Trophoblast cell (in vitro differentiated cells and primary cell): Measurements from ENCODE around the gene SNRNP40.

ENCODE experiments used
- DNase-seq, 2 donors: peaks; one replicate each; pipeline ENCODE4 v3.0.0-alpha.2; 2016
- H2AFZ ChIP-seq: 2 replicates; pipeline ENCODE4 v1.6.1; 2013; ENCODE audit warnings: low read length, moderate library complexity, mild to moderate bottlenecking; ENCODE audit not compliant: insufficient read depth, poor library complexity
- H2AK5ac ChIP-seq: 2 replicates; pipeline ENCODE4 v1.6.1; 2013; ENCODE audit warnings: mild to moderate bottlenecking, low read length
- H2BK120ac ChIP-seq: 2 replicates; pipeline ENCODE4 v1.6.1; 2013; ENCODE audit warnings: low read length, mild to moderate bottlenecking, moderate library complexity; ENCODE audit not compliant: insufficient read depth, poor library complexity
- H2BK12ac ChIP-seq: 2 replicates; pipeline ENCODE4 v1.6.1; 2013; ENCODE audit warnings: mild to moderate bottlenecking, low read length, moderate library complexity
- H2BK5ac ChIP-seq: 2 replicates; pipeline ENCODE4 v1.6.1; 2013; ENCODE audit warnings: low read length, low read depth, moderate library complexity, mild to moderate bottlenecking; ENCODE audit not compliant: poor library complexity
- H3K14ac ChIP-seq: 2 replicates; pipeline ENCODE4 v1.6.1; 2013; ENCODE audit warnings: mild to moderate bottlenecking, low read length
- H3K18ac ChIP-seq: 2 replicates; pipeline ENCODE4 v1.6.1; 2013; ENCODE audit warnings: mild to moderate bottlenecking, low read length
- H3K23ac ChIP-seq: 2 replicates; pipeline ENCODE4 v1.6.1; 2013; ENCODE audit warnings: low read length
- H3K27ac ChIP-seq: 2 replicates; pipeline ENCODE4 v1.5.1; 2013; ENCODE audit warnings: low read depth, mild to moderate bottlenecking, inconsistent platforms, low read length, moderate library complexity
- H3K27me3 ChIP-seq: 2 replicates; pipeline ENCODE4 v1.6.1; 2013; ENCODE audit warnings: inconsistent platforms, mild to moderate bottlenecking, low read length, moderate library complexity; ENCODE audit not compliant: insufficient read depth
- H3K36me3 ChIP-seq, 2 experiments: 1 replicate in 1 of 2; 2 replicates in 1 of 2; pipeline ENCODE4 v1.6.1; 2013; ENCODE audit warnings: low read length in 2 of 2, mild to moderate bottlenecking in 2 of 2, moderate library complexity in 1 of 2; ENCODE audit not compliant: insufficient read depth in 2 of 2, control insufficient read depth in 1 of 2
- H3K4ac ChIP-seq: 2 replicates; pipeline ENCODE4 v1.6.1; 2013; ENCODE audit warnings: low read depth, mild to moderate bottlenecking, low read length, moderate library complexity
- H3K4me1 ChIP-seq, 2 experiments: 1 replicate in 1 of 2; 2 replicates in 1 of 2; pipeline ENCODE4 v1.6.1; 2013; ENCODE audit warnings: low read length in 2 of 2, mild to moderate bottlenecking in 2 of 2, moderate library complexity in 1 of 2; ENCODE audit not compliant: insufficient read depth in 2 of 2, control insufficient read depth in 1 of 2
- H3K4me2 ChIP-seq: 2 replicates; pipeline ENCODE4 v1.6.1; 2013; ENCODE audit warnings: inconsistent platforms, mild to moderate bottlenecking, low read length, moderate library complexity
- H3K4me3 ChIP-seq: 2 replicates; pipeline ENCODE4 v1.5.1; 2013; ENCODE audit warnings: mild to moderate bottlenecking, low read depth, low read length, inconsistent platforms
- H3K79me1 ChIP-seq: one replicate; pipeline ENCODE4 v1.6.1; 2013; ENCODE audit warnings: low read length
- H3K79me2 ChIP-seq: 2 replicates; pipeline ENCODE4 v1.6.1; 2013; ENCODE audit warnings: low read length, mild to moderate bottlenecking; ENCODE audit not compliant: control insufficient read depth, insufficient read depth, poor library complexity
- H3K9ac ChIP-seq: 2 replicates; pipeline ENCODE4 v1.6.1; 2013; ENCODE audit warnings: mild to moderate bottlenecking, low read length
- H3K9me3 ChIP-seq: 2 replicates; pipeline ENCODE4 v1.6.1; 2013; ENCODE audit warnings: low read depth, mild to moderate bottlenecking, control low read depth, inconsistent platforms, low read length; ENCODE audit not compliant: insufficient read depth
- H4K12ac ChIP-seq: 2 replicates; pipeline ENCODE4 v1.6.1; 2013; ENCODE audit warnings: low read depth, mild to moderate bottlenecking, low read length, moderate library complexity
- H4K8ac ChIP-seq: 2 replicates; pipeline ENCODE4 v1.6.1; 2013; ENCODE audit warnings: low read depth, mild to moderate bottlenecking, low read length, moderate library complexity
- H4K91ac ChIP-seq: one replicate; pipeline ENCODE4 v1.6.1; 2013; ENCODE audit warnings: low read depth, mild to moderate bottlenecking, low read length, moderate library complexity
- WGBS: extraction: QIAGEN DNeasy Blood & Tissue Kit; methylation state at CpG from one replicate; pipeline ENCODE4 v1.1.7; 2013; ENCODE audit warnings: missing lambda C conversion rate; ENCODE audit not compliant: insufficient read length, insufficient coverage; ENCODE audit errors: extremely low coverage; 5-methylcytosine and 5-hydroxymethylcytosine counted together

Gene SNRNP40

DNA sequence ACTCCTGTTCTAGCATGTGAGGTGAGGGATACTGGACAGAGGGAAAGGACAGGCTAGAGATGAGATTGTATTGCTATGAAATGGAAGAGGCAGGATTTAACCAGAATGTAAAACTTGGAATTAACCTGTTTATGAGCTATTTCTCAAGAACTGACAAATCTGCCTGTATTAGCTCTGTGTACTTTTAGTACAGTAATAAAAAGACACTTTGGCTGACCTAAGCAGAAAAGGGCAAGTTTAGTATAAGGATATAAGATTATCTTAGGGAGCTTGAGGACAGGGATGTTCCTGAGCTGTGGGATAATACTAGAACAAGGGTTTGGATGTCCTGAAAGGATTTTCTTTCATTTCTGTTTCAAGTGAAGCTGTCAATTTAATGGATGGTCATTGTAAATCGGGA, 11.4 kb upstream of the SNRNP40 start:
- no peaks in the 10 kb centered on the region for H3K4me1 ChIP-seq
- no peak overlapping the region for H4K12ac ChIP-seq
- no peak overlapping the region for H2AFZ ChIP-seq
- no peak overlapping the region for H4K8ac ChIP-seq
- no peaks in the 10 kb centered on the region for H3K9me3 ChIP-seq
- H2BK12ac ChIP-seq = no peak overlapping the region
- peaks cover 7 to 14% of the 10 kb centered on the region in 2 experiments for H3K36me3 ChIP-seq
- no peak overlapping the region for H2AK5ac ChIP-seq
- no peak overlapping the region for H2BK120ac ChIP-seq
- no peak overlapping the region for H3K9ac ChIP-seq
- H3K27me3 ChIP-seq = no peaks in the 10 kb centered on the region
- H2BK5ac ChIP-seq = no peak overlapping the region
- H3K79me1 ChIP-seq = no peaks in the 10 kb centered on the region
- DNase-seq = no peak
- H3K4me3 ChIP-seq = no peak overlapping the region
- H3K79me2 ChIP-seq = no peaks in the 10 kb centered on the region
- H4K91ac ChIP-seq = no peak overlapping the region
- no peak overlapping the region for H3K23ac ChIP-seq
- H3K14ac ChIP-seq = no peak overlapping the region
- H3K18ac ChIP-seq = no peak overlapping the region
- no peak overlapping the region for H3K27ac ChIP-seq
- no CpG with 5 or more reads among the region's 1 CpG for WGBS
- no peak overlapping the region for H3K4ac ChIP-seq
- no peak overlapping the region for H3K4me2 ChIP-seq

DNA sequence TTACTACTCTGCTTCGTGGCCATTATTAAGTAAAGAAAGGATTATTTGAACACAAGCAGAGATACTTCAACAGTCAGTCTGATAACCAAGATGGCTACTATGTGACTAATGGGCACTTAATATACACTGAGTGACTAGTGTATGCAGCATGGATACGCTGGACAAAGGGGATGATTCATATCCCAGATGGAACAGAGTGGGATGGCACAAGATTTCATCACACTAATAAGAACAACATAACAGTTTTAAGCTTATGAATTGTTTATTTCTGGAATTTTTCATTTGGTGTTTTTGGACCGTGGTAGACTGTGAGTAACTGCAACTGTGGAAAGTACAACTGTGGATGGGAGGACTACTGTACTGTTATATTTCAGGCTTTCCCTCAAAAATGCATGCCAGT, 9.7 kb upstream of the SNRNP40 start:
- H2AK5ac ChIP-seq = no peak overlapping the region
- no peak overlapping the region for H2BK5ac ChIP-seq
- no peak overlapping the region for H2AFZ ChIP-seq
- no peak overlapping the region for H4K8ac ChIP-seq
- H2BK120ac ChIP-seq = no peak overlapping the region
- no peak overlapping the region for H4K91ac ChIP-seq
- no peak overlapping the region for H3K27ac ChIP-seq
- no peak overlapping the region for H4K12ac ChIP-seq
- no peak overlapping the region for H3K14ac ChIP-seq
- H3K4ac ChIP-seq = no peak overlapping the region
- no peak overlapping the region for H3K4me3 ChIP-seq
- no peaks in the 10 kb centered on the region for H3K4me1 ChIP-seq
- H3K9ac ChIP-seq = no peak overlapping the region
- no peak overlapping the region for H3K4me2 ChIP-seq
- H3K18ac ChIP-seq = no peak overlapping the region
- H3K9me3 ChIP-seq = no peaks in the 10 kb centered on the region
- no peaks in the 10 kb centered on the region for H3K79me1 ChIP-seq
- no CpG with 5 or more reads among the region's 3 CpGs for WGBS
- H3K79me2 ChIP-seq = no peaks in the 10 kb centered on the region
- H3K23ac ChIP-seq = no peak overlapping the region
- peak in 1 of 2 donors; percentile 18 for DNase-seq
- peaks cover 0 to 9% of the 10 kb centered on the region in 2 experiments for H3K36me3 ChIP-seq
- no peak overlapping the region for H2BK12ac ChIP-seq
- no peaks in the 10 kb centered on the region for H3K27me3 ChIP-seq

DNA sequence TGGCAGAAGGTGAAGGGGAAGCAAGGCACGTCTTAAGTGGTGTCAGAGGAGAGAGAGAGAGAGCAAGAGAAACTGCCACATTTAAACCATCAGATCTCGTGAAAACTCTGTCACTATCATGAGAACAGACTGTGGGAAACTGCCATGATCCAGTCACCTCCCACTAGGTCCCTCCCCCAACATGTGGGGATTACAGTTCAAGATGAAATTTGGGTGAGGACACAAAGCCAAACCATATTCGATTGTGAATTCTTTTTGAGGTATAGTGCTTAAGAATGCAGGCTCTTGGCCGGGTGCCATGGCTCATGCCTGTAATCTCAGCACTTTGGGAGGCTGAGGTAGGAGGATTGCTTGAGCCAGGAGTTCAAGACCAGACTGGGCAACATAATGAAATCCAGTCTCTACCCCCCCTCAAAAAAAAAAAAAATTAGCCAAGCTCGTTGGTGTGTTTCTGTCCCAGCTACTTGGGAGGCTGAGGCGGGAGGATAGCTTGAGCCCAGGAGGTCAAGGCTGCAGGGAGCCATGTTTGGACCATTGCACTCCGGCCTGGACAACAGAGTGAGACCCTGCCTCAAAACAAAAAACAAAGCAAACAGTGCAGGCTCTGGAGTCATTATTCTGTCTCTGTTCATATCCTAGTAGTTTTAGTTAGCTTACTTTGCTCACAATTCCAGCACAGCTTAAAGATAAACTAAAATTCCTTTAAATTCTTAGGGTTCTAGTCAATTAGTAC, 6.3 kb upstream of the SNRNP40 start:
- Histone ChIP-seq H2BK5ac (no peak overlapping the region), H2AFZ (no peak overlapping the region), H4K8ac (no peak overlapping the region), H3K9me3 (no peaks in the 10 kb centered on the region), H3K4me1 (peaks cover 1% of the 10 kb centered on the region in 2 experiments), H2BK12ac (no peak overlapping the region), H3K4ac (no peak overlapping the region), H4K12ac (no peak overlapping the region), H4K91ac (no peak overlapping the region), H2AK5ac (no peak overlapping the region), H3K36me3 (peaks cover 0 to 3% of the 10 kb centered on the region in 2 experiments), H3K14ac (no peak overlapping the region), H3K79me1 (no peaks in the 10 kb centered on the region), H3K27ac (no peak overlapping the region), H3K4me2 (no peak overlapping the region), H3K79me2 (peaks cover under 1% of the 10 kb centered on the region), H2BK120ac (no peak overlapping the region), H3K27me3 (no peaks in the 10 kb centered on the region), H3K18ac (no peak overlapping the region), H3K23ac (no peak overlapping the region), H3K4me3 (no peak overlapping the region), H3K9ac (no peak overlapping the region)
- DNase-seq = no peak
- no CpG with 5 or more reads among the region's 7 CpGs for WGBS

GRCh38 chr1:31300193-31300592, 3.6 kb upstream of the SNRNP40 start:
- Histone ChIP-seq H3K27me3 (no peaks in the 10 kb centered on the region), H3K14ac (no peak overlapping the region), H4K8ac (no peak overlapping the region), H3K9me3 (no peaks in the 10 kb centered on the region), H3K79me1 (peaks cover 7% of the 10 kb centered on the region), H4K91ac (no peak overlapping the region), H3K36me3 (peaks cover 0 to 3% of the 10 kb centered on the region in 2 experiments), H3K27ac (no peak overlapping the region), H2AK5ac (no peak overlapping the region), H2AFZ (no peak overlapping the region), H3K23ac (no peak overlapping the region), H3K9ac (no peak overlapping the region), H3K79me2 (peaks cover 8% of the 10 kb centered on the region), H2BK12ac (no peak overlapping the region), H2BK5ac (no peak overlapping the region), H2BK120ac (no peak overlapping the region), H3K18ac (no peak overlapping the region), H4K12ac (no peak overlapping the region), H3K4me2 (no peak overlapping the region), H3K4me3 (no peak overlapping the region), H3K4me1 (peaks cover 4% of the 10 kb centered on the region in 2 experiments), H3K4ac (peak overlapping the region; percentile 30)
- WGBS = no CpG with 5 or more reads among the region's 3 CpGs
- no peak for DNase-seq
